Adrenal gland (tissue), 5 donors: Measurements from ENCODE around the gene KHDC3L.

Experiments used
- CTCF ChIP-seq, 6 experiments: fragments of 450-650 bp in 4 of 6; fragments of 200-600 bp in 2 of 6; sonication (generic) in 1 of 6; IDR thresholded peaks; 1 replicate in 5 of 6; 2 replicates in 1 of 6; pipeline versions ENCODE4 v1.5.1 to v1.8.0; 2016 to 2021; ENCODE audit warnings: antibody characterized with exemption in 6 of 6, mild to moderate bottlenecking in 2 of 6, moderate library complexity in 1 of 6
- POLR2A ChIP-seq, 2 donors: fragments of 450-650 bp; IDR thresholded peaks; one replicate each; pipeline ENCODE4 v1.6.1; 2017; ENCODE audit warnings: antibody characterized with exemption in 2 of 2, mild to moderate bottlenecking in 2 of 2, moderate library complexity in 1 of 2
- donor health status: DM: no; HTN: no; CAD: no.

- TF ChIP-seq CTCF (IDR thresholded peaks at IDR 0.05) (no peak), POLR2A (IDR thresholded peaks at IDR 0.05) (no peak)
These were observed 46.9 kb downstream of the KHDC3L start for GRCh38 chr6:73409395-73409794.
